MM.1S (cell line): ENCODE measurements around the gene TUBAL3.

Source experiments
- CTCF ChIP-seq: fragments of 300-600 bp; sonication (generic); IDR thresholded peaks from 2 replicates; pipeline ENCODE4 v1.5.1; 2016; ENCODE audit warnings: antibody characterized with exemption, low read length, mixed read lengths
- EZH2 ChIP-seq: fragments of 300-600 bp; sonication (generic); optimal IDR thresholded peaks from 2 replicates; pipeline ENCODE3; 2017; ENCODE audit warnings: low read depth, mild to moderate bottlenecking, antibody characterized with exemption, low read length, mixed read lengths
- EZH2phosphoT487 ChIP-seq: fragments of 300-600 bp; sonication (generic); IDR thresholded peaks from 2 replicates; pipeline ENCODE4 v1.6.1; 2018; ENCODE audit warnings: antibody characterized with exemption, low read length

- TF ChIP-seq CTCF: no peak
- TF ChIP-seq EZH2: no peak
- TF ChIP-seq EZH2phosphoT487: no peak
Observed at GRCh38 chr10:5354068-5354467, 50.6 kb downstream of the TUBAL3 start.
